SK-MEL-5 (cell line): ENCODE data around the gene PPP1R3E. TPM values are rescaled to one million over a fixed set of nuclear protein-coding genes. Genes with fewer than 3 reads are reported as not detected.

ENCODE experiments used
- DNase-seq: peaks from one replicate; pipeline ENCODE4 v3.0.0-alpha.2; 2016; ENCODE audit warnings: low read depth, low spot score
- in situ Hi-C: cut with HindIII; loops from 2 replicates; pipeline ENCODE4 v1.10.0; 2016; ENCODE audit warnings: low sequenced_read_pairs, high pct_unique_total_duplicates, low pct_unique_long_range_greater_than_20kb
- total RNA-seq: library from RNA; depleted of rRNA; stranded (reverse); fragments of >200 nt; shearing (Covaris generic); gene quantifications from 2 replicates; pipeline ENCODE4 v1.2.3, GENCODE V29; 2014

Gene PPP1R3E
- total RNA-seq, 1 experiment from 2014 or later: 3.9 TPM

DNA sequence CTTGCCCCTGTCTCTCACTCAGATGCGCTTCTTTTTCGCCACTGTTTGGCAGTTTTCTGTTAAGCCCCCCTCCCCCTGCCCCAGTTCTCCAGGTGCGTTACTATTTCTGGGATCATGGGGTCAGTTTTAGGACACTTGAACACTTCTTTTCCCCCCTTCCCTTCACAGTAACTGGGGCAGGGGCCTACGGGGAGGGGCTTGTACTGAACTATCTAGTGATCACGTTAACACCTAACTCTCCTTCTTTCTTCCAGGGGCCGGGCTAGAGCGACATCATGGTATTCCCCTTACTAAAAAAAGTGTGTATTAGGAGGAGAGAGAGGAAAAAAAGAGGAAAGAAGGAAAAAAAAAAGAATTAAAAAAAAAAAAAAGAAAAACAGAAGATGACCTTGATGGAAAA, 22.3 kb upstream of the PPP1R3E start:
- in situ Hi-C loops: no loop called here
- no peak for DNase-seq

DNA sequence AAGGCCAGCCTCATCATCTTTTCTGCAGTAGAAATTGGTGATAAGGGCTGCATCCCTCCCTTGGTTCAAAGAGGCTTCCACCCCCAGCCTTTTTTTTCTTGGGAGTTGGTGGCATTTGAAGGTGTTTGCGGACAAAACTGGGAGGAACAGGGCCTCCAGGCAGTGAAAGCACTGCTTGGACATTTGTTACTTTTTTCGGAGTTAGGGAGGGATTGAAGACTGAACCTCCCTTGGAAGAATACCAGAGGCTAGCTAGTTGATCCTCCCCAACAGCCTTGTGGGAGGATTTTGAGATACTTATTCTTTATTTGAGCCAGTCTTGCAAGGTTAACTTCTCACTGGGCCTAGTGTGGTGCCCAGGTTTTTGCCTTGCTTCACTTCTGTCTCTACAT, 21.8 kb upstream of the PPP1R3E start:
- in situ Hi-C loops: no loop called here

DNA sequence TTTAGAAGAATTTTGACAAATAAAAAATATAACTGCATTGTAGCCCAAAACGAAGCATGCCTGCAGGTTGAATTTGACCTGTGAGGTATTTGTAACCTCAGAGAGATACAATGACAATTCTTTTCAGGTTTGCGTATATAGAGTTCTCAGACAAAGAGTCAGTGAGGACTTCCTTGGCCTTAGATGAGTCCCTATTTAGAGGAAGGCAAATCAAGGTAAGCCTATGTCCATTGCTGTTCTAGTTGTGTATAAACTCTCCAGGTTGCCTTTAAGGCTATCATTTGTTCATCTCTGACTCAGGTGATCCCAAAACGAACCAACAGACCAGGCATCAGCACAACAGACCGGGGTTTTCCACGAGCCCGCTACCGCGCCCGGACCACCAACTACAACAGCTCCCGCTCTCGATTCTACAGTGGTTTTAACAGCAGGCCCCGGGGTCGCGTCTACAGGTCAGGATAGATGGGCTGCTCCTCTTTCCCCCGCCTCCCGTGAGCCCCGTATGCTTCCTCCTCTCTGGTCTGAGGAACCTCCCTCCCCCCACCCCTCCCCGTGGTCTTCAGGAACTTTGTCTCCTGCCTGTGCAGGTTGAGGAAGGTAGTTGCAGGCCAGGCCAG, 21.3 kb upstream of the PPP1R3E start:
- in situ Hi-C loops: no loop called here

More for the DNA sequence above, 21.8 kb upstream of the PPP1R3E start:
- DNase-seq: no peak

DNA sequence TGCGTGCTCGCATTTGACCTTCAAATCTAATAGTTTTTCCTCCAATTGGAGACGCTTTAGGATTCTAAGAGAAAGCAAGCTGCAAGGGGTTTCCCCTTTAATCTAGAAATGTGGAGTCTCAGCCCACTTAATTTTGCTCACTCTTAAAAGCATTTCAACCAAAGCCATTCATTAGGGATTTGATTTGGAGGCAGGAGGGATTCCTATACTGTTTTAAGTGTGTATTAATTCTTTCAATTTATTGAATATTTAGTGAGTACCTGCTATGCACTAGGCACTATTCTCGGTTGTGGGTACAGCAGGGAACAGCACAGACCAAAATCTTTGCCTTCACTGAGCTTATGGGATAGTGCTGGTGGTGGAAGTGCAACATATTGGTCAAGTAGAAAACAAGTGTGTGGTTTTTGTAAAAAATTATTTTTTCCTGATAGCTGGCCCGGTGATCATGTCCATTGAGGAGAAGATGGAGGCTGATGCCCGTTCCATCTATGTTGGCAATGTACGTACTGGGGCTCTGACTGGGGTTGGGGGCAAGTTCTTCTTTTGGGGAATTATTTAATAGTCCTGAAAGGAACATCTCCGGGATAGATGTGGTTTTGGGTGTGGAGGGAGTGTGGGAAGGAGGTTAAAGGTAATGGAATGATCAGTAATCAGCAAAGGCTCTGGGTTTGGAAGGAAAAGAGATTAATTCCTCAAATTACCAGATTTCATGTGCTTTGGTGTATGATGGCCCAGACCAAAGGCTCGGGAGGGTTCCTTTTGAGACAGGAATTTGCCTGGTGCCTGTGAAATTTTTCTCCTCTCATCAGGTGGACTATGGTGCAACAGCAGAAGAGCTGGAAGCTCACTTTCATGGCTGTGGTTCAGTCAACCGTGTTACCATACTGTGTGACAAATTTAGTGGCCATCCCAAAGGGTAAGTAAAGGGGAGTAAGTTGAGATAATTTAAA, 20.2 kb upstream of the PPP1R3E start:
- in situ Hi-C loops: no loop called here
- no peak for DNase-seq

More for the DNA sequence above, 21.3 kb upstream of the PPP1R3E start:
- no peak for DNase-seq

DNA sequence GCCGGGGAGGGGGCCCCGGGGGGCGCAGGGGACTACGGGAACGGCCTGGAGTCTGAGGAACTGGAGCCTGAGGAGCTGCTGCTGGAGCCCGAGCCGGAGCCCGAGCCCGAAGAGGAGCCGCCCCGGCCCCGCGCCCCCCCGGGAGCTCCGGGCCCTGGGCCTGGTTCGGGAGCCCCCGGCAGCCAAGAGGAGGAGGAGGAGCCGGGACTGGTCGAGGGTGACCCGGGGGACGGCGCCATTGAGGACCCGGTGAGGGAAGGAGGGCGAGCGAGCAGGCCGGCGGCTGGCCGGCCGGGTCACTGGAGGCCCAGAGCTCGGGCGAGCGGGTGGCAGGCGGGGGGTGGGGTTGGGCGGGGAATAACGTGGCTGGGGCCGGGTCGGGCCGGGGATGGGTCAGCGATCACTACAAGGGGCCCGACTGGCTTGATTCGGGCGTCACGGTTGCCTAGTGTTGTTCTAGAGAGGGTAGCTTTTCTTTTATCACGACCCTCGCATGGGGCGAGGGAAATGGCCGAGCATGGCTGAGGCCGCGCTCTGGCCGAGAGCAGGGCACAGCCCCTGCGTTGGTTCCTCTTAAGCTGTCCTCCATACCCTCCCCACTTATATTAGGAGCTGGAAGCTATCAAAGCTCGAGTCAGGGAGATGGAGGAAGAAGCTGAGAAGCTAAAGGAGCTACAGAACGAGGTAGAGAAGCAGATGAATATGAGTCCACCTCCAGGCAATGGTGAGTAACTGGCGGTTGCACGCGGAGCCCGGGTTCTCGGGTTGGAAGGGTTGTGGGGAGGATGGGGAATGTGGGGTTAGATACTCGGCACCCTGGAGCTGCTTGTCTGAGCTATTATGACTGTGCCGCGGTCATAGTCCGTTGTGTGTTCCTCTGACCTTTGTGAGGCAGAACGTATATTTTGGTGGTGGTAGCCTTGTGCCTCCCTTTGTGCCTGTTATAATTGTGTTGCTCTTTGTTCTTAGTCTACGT, 19.2 kb upstream of the PPP1R3E start:
- in situ Hi-C loops: no loop called here
- peak; percentile 37 for DNase-seq

DNA sequence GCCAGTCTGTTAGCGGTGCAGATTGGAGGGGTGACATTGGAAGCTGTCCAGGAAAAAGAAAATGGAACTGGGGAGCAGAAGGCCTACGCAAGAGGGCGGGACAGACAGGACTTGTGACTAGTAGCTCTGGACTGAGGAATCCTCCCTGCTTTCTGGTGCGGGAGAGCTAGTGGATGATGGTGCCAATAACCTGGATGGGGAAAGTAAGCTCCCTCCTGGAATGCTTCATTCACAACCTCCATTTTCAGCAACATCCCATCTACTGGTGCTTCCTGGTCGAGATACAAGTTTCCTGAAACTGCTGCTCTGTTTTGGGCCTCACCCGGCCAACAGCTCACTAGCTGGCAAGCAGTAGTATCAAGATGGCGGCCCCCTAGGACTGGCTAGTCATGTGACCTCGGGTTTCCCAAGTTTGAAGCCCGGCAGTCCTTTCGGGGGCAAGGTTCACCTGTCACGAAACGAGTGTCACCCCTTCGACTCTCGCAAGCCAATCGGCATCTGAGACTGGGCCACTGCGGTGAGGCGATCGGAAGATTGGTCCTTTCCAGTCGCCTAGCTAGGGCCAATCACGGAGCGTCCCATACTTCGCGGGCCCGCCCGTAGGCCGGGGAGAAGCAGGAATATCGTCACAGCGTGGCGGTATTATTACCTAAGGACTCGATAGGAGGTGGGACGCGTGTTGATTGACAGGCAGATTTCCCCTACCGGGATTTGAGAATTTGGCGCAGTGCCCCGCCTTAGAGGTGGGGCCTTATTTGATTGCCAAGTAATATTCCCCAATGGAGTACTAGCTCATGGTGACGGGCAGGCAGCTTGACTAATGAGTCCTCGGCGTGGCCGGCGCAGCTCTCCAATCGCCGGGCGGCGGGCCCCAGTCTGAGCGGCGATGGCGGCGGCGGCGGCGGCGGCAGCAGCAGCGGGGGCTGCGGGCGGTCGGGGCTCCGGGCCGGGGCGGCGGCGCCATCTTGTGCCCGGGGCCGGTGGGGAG, 18.2 kb upstream of the PPP1R3E start, which contains the start of gene PABPN1:
Gene PABPN1, plus strand, starts transcription at position 874 of the 988 bp plus-strand sequence. Its CDS starts 13 bp downstream, at position 887.
- DNase-seq: peak; percentile 99
- in situ Hi-C loops: no loop called here

DNA sequence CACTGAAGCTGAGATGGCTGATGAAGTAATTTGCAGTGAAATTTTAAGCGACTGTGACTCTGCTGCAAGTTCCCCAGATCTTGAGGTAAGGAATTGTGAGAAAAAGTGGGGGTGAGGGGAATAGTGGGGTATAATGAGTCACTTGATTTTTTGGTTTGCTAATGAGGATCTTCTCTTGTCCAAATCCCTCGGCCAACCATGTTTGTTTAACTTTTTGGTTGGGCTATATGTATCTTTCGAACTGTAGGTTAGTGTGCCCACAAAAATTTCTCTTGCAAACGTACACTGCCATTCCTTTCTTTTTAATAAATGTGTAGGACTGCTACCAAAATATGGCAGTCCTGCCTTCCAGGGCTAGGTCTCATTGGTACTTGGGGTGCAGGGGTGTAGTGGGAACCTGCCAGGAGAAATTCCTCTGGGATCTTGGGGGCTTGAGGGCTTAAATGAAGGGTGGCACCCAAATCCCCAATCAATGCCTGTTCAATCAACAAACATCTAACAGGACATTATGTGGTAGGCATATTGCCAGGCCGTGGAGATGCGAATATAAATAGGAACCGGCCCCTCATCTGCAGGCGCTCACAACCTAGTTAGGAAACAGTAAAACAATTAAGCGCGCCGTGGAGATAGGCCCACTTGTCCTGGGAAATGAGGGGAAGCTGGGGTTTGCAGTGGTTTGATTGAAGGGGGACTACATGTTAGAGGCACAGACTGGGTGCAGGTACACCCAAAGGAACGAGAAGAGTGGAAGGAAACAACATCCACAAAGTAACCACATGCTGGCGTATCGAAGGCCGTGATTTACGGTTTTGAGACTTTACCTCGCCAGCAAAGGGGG, 17.3 kb upstream of the PPP1R3E start:
- in situ Hi-C loops: no loop called here
- DNase-seq: no peak

DNA sequence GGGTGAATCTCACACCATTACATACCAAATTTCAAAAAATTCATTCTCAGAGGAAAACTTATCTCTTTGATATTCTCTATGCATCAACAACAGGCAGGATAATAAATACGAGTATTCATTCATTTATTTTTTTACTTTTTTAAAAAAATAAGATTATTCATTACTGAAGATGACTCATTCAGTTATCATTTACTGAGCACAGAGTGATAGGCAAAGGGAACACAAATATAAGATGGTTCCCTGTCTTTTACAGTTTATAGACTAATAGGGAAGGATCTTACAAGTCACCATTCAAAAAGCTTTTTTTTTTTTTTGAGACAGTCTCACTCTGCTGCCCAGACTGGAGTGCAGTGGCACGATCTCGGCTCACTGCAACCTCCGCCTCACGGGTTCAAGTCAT, 13.6 kb upstream of the PPP1R3E start:
- in situ Hi-C loops: no loop called here
- no peak for DNase-seq

DNA sequence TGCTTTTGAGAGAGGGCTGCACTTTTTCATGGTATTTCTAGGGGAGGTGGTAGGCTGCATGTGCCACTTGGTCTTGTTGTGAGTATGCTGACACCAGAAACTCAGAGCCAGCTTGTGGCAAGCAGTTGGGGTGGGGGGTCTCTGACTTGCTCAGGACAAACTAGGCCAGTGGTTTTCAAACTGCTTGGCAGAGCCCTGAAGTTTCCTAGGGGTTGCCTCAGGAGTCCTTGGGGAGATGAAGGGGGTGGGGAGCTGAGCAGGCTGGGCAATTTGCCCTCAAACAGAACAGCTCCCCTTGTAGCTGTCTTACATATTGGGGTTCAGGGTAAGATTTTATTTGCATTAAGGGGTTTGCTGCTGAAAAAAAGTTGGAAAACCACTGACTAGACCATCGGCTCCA, 7.9 kb upstream of the PPP1R3E start:
- DNase-seq: no peak
- in situ Hi-C loops: no loop called here

DNA sequence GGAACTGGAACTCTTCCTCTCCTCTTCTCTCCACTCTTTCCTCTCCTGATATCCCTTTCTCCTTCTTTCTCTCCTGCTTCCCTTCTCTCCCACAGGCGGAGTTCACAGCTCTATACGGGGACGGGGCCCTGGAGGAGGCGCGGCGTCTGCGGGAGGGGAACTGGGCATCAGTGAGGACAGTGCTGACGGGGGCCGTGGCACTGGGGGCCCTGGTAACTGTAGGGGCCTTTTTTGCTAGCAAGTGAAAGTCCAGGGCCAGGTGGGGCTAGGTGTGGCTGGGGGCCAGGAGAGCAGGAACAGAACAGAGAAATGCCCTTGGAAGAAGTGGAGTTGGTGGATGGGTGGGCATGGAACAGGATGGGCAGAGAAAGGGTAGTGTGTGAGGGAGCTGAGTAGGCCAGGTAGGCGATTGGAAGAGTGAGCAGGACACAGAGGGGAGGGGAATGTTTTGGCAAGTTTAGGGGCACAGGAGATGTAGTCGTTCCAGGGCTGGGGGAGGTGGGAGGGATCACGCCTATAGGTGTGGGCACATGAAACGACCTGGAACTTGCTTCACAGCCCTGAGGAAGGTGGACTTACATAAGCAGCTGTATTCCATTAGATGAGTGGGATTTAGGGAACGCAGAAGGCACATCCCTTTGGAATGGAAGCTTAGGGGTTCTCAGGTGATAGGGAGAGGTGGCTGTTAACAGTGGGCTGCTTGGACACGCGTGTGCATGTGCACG, 6.2 kb upstream of the PPP1R3E start:
- in situ Hi-C loops: no loop called here
- DNase-seq: no peak

DNA sequence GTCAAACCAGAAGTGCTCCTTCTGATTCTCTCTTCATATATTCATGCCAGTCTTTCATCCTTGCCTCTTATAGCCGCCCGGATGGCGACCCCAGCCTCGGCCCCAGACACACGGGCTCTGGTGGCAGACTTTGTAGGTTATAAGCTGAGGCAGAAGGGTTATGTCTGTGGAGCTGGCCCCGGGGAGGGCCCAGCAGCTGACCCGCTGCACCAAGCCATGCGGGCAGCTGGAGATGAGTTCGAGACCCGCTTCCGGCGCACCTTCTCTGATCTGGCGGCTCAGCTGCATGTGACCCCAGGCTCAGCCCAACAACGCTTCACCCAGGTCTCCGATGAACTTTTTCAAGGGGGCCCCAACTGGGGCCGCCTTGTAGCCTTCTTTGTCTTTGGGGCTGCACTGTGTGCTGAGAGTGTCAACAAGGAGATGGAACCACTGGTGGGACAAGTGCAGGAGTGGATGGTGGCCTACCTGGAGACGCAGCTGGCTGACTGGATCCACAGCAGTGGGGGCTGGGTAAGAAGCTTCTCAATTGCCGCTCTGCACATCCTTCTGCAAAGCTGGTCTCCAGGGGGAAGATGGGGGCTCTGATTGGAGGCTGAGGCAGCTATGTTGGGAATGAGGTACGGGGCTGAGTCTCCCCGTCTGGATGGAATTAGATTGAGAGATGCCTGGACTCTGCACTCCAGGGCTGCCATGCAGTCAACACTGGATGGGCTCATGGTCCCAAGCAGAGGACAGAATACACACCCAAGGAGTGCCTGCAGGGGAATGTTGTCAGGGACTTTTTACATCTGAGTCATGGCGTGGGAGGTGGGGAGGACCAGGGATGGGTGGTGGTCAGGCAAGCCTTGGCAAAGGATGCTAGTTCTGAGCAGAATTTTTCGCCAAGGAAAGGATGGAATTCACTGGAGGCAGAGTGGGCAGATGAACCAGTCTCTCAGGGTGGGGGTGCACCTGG, 5.3 kb upstream of the PPP1R3E start:
- in situ Hi-C loops: no loop called here
- no peak for DNase-seq

DNA sequence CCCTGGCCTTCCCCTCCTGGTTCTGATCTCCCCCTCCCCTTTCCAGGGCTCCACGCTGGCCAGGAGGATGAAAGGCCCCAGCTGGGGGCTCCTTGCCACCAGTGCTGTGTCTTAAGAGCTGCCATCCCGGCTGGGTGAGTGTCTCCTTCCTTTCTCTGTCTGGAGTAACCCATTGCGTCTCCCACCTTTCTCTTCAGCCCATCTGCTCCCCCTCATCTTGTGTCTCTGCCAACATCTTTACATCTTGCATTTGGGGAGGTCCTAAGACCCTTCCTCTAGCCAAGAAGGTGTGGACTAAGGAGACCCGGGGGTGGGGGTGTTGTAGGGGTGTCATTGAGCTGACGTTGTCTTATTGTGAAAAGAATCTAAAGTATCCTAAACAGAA, 4.5 kb upstream of the PPP1R3E start:
- DNase-seq: no peak
- in situ Hi-C loops: no loop called here

DNA sequence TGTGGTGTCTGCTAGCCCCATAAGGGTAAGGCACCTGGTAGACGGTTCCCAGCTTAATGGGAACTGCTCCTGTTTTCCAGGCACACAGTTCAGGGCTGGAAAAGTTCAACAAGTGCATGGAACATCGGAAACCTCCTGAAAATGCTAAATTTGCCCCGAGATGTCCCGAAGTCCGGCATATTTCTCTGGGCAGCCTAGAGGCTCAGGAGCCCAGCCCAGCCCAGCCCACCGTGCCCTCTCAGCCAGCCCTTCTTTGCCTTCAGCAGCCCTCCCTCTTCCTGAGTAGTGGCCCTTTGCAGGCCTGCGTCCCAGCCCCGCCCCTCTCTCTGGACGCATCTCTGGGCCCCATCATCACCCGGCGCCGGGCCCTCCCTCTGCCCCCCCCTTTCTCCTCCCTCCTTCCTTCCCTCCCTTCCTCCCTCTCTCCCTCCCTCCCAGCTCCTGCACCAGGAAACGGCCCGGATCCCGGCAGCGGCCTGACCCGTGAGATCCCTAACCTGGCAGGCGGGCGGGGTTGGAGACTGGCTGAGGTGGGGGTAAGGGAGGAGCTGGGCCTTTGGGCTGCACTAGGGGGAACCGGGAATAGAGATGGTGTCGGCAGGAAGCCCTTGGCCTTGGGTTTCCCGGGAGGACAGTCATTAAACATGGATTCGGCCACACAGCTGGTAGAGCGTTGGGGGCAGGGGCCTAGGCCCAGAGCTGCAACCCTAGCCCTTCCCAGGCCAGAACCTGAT, 3.9 kb upstream of the PPP1R3E start, which contains the start of gene BCL2L2:
Gene BCL2L2, plus strand, starts transcription at position 422 of the 734 bp plus-strand sequence. CDS start 935 bp downstream, outside the sequence.
- peak; percentile 91 for DNase-seq
- in situ Hi-C loops: no loop called here

DNA sequence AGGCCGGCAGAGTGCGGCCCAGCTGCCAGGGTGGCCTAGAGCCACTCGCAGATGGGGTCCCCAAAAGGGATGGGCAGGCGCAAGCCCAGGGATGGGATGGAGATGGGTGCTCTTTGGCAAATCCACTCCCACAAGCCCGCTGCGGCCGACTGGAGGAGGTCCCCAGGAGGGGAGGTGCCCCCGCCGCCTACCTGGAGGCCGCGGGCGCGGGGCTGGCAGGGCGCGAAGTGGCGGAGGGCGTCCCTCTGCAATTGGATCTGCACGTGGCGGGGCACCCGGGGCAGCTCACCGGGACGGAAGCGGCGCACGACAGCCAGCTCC, 730 bp downstream of the PPP1R3E start:
- DNase-seq: no peak
- in situ Hi-C loops: no loop called here
